Jurkat, Clone E6-1 (cell line): ENCODE data around the gene CAMK4.

Experiments
- DNase-seq: peaks from one replicate; pipeline ENCODE4 v3.0.0-alpha.2; 2011; ENCODE audit warnings: low read depth, low spot score
- H3K4me3 ChIP-seq: 2 replicates; pipeline ENCODE4 v1.5.1; 2011; ENCODE audit warnings: mild to moderate bottlenecking, low read length, control low read depth, moderate library complexity

The CAMK4 gene

DNA sequence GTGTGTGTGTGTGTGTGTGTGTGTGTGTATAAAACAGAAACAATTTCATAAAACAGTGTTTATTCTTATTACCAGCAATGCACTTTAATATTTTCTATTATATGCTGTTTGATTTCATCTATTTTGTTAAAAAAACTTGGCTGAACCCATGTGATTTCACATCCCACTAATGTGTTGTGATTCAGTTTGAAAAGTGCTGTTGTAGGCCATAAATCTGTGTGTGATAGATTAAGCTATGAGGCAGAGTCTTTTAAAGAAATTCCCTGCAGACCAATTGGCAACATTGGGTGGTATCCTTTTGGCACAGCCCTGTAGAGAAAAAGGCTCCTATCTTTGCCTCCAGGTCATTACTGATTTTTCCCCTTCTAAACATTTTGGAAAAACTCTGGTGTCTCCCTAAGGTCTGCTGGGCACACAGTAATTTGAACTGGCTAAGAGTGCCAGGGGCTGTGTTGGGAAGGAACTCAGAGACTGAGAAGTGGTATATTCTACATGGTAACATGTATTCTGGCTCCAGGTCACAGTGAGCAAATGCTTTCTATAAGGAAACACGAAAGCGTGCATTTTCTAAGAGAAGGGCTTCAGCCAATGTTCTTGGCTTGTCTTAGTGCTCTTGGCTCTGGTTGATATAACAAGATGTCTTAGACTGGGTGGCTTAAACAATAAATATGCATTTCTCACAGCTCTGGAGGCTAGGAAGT is 4.5 kb downstream of the CAMK4 start:
- peak overlapping the region; percentile 42 for H3K4me3 ChIP-seq
- DNase-seq, result no peak

DNA sequence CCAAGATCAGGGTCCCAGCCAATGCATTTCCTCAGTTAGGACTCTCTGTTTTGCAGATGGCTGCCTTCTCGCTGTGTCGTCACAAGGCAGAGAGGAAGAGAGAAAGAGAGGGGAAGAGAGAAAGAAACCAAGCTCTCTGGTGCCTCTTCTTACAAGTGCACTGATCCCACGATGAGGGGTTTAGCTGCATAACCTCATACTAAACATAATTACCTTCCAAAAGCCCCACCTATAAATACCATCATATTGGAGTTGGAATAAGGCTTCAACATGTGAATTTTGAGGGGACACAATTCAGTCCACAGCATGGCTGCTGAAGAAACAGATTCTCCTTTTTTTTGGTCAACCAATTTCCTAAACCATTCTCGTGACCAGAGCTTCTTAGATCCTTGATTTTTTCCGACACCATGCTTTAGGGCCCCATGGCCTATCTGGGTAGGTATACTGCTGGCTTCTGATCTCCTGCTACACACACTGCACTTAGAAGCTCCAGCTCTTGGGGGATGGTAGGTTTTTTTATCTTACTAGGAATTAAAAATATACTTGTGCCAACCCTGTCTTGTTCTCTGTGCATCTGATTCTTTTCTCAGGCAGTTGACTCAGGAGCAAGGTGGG is 5.1 kb downstream of the CAMK4 start:
- H3K4me3 ChIP-seq, result peak overlapping the region; percentile 42
- DNase-seq, result no peak

DNA sequence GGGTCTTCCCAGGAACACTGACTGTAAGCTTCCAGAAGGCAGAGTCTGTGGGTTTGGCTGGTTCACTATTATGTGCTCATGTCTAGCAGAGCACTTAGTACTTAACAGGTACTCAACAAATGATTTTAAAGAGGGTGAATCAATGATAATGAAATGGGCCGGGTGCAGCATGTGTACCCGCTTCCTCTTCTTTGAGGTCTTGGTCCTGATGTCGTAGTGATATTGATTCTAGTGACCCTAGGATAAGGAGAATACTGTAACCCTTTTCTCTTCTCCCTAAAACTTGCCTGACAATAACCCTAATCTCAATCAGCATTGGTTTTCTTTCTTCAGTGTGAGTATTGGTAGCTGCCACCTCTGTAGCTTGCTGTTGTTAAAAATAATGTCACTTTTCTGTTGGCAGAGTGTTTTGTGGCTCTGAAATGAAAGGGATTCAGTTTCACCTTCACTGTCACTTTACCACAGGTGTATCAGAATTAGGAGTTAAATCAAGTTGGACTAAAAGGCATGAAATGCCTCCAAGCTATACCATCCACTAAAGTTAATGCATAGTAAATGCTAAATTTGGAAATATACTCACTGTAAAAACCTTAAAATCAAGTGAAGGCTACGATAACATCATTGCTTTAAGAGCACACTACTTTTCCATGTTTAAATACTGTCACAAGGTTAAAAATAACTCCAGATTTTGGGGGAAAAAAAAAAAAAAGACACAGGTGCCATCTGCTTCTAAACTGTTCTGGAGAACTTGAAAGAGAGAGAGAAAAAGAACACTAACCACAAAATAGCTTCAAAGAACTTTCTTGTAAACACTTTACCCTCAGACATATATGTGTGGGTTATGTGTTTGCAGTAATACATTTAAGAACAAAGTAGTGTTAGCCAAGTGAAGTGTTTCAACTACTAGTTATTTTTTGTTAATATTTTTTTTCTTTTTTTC is 6.0 kb downstream of the CAMK4 start:
- peak; percentile 96 for DNase-seq
- peak overlapping the region; percentile 42 for H3K4me3 ChIP-seq

DNA sequence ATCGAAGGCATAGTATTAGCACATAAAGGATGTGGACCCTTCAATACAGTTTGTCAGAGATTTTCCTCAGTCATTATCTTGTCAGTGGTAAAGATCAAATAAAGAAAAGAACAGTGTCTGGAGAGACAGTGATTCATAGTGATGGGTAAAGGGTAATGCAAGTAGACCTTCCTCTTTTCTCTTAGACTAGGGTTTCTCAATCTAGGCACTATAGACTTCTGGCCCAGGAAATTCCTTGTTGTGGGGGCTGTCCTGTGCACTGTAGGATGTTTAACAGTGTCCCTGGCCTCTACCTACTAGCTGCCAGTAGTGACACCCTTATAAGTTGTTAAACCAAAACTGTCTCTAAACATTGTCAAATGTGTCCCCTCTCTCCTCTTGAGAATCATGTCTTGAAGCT is 6.9 kb downstream of the CAMK4 start:
- DNase-seq, result peak; percentile 62
- H3K4me3 ChIP-seq, result peak overlapping the region; percentile 34

DNA sequence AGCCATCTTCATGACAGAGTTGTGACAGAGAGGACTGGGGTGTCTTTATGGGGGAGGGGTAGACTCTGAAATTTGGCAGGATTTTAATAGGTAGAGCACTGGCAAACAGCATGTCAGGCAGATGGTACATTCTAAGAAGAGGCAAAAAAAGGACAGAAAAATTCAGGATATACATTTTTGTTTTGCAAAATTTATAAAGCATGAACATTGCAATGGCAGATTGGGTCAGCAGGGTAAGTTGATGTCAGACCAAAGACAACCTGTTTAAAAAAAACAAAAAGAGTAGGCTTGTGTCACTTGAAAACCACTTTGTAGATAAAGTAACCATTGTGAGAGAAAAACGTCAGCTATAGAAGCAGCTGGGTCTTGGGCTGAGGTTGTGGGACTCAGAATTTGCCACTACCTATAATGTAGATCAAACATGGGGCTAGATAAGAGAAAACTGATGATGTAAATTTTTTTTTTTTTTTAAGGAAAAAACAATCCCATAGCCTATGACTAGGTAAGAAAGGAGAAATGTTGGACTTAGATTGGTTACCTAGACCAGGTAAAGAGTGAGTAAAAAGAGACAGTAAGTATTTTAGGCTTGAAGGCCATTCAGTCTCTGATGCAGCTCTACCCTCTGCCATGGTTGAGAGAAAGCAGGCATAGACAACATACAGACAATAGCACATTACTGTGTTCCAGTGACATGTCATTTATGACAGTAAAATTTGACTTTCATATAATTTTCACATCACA is 8.3 kb downstream of the CAMK4 start:
- peak overlapping the region; percentile 28 for H3K4me3 ChIP-seq
- DNase-seq, result peak; percentile 82

DNA sequence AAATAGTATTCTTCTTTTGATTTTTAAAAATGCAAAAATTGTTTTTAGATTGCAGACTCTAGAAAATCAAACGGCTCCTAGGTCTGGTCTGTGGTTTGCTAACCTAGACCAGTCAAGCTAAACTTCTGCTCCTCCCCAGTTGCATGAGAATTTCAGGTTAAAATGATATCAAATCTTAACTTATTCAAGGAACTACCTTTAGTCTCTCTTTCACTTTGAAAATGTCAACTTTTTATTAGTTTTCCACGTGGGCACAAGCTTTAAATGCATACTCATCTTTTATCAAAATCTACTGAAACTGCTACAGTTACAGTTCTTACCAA is 8.8 kb downstream of the CAMK4 start:
- no peak for DNase-seq
- H3K4me3 ChIP-seq, result peak overlapping the region; percentile 28

DNA sequence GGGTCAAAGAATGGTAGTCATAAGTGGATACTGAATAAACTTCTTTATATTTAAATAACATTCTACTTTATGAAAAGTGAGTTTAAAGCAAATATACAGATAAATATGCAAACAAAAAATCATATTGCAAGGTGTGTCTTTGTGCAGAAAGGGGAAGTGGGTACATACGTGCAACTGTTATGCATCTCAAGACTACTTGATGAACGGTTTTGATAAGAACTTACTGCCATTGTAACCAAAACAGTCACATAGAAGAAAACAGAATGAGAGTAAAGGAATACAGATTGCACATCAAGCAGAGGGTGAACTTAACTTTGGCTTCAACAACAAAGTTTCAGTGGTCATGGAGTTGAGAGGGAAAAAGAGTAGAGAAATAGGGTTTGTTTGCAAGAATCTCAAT is 9.9 kb downstream of the CAMK4 start:
- H3K4me3 ChIP-seq, result peak overlapping the region; percentile 0
- peak; percentile 78 for DNase-seq

DNA sequence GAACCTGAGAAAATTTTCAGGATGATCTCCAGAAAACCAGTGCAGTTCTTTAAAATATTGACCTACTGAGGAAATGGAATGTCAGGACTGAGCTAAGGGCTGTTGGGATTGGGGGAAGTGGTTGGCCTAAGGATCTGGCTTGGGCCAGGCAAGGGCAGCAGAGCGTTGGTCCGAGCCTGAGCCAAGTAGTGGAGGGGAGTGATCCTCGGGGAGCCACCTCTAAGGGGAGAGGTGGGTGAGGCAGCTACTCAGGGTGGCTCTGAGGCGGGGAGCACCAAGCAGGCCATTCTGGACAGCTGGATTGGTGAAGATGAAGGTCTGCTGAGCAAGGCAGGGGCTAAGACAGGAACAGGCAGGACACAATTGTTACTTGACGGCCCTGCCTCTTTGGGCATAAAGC is 11.5 kb downstream of the CAMK4 start:
- DNase-seq, result no peak

DNA sequence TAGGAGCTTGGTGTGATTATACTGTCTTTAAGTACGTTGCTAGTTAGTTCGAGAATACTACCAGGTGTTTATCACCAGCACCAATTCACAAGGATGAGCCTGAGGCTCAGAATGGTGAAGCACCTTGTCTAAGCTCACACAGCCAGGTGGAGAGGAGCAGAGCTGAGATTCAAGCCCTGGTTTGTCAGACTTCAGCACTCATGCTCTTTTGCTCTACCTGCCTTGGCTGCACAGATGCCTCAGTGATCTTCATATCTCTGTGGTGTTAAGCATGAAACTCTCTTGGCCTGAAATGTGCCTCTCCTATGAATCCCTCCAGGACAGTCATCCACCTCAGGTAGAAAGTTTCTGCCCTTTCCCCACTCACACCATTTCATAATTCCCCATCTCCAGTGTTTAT is 12.2 kb downstream of the CAMK4 start:
- DNase-seq, result no peak
- H3K4me3 ChIP-seq, result no peak overlapping the region

More for the DNA sequence above, 11.5 kb downstream of the CAMK4 start:
- H3K4me3 ChIP-seq, result no peak overlapping the region

DNA sequence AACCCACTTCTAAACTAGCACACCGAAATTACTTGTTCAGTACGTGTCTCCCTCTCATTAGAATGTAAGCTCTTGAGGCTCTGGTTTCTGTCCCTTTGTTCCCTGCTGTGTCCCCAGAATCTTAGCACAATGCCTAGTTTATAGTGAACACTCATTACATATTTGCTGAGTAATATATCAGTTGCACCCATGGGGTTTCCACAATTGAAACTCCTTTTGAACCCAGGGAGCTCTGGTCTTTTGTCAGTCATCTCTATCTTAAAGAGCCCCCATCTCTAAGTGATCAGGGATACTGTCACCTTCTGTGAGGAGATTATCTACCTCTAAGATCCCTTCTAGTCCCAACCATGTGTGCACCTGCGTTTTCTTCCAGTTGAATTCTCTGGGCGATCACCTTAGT is 12.8 kb downstream of the CAMK4 start:
- H3K4me3 ChIP-seq, result no peak overlapping the region
- DNase-seq, result no peak

DNA sequence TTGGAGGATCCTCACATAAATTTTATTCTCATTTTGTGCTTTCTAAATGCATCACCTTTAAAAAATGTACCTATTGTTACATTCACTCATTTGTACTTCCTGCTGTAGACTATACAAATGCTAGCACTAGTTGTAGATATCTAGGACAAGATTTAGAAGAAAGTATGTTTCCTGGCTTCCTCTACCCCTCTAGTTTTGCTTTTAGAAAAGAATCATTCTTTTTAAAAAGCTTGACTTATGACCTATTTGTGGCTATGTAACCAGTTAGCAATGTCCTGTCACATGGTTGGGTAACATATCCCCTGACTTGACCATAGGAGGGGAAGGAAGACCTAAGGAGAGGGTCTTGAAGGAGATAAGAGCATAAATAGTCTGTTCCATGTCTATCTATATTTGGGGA is 13.3 kb downstream of the CAMK4 start:
- H3K4me3 ChIP-seq, result no peak overlapping the region

DNA sequence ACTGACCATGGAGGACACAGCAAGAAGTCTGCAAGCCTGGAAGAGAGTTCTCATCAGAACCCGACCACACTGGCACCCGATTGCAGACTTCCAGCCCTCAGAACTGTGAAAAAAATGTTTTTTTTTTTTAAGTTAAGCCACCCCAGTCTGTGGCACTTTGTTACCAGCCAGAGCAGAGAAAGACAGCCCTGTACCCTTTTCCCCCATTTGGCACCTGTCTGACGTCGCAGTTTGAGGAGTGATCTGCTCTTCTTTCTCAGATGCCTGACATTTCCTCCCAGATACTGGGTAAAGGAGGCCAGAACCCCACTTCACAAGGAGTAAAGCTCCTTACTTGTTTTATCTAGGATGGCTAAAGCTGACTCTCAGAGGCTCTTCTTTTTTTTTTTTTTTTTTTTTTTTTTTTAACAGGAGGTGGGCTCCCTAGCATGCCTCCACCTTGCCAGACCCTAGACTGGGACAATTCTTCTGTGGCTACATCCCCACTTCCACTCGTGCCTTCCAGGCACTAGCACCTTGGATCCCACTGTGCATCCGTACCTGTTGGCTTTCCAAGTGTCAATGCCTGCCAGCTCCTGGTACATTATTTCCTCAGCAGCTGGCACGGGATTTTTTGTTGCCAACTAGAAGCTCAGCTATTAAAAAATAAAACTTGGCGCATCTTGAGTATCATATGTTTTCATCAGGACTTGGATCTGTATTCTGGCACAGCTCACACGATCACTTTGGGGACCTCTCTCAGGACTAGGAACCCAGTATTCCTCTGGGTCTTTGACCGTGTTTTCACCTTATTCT is 14.4 kb downstream of the CAMK4 start:
- DNase-seq, result no peak
- H3K4me3 ChIP-seq, result no peak overlapping the region

More for the DNA sequence above, 13.3 kb downstream of the CAMK4 start:
- no peak for DNase-seq

DNA sequence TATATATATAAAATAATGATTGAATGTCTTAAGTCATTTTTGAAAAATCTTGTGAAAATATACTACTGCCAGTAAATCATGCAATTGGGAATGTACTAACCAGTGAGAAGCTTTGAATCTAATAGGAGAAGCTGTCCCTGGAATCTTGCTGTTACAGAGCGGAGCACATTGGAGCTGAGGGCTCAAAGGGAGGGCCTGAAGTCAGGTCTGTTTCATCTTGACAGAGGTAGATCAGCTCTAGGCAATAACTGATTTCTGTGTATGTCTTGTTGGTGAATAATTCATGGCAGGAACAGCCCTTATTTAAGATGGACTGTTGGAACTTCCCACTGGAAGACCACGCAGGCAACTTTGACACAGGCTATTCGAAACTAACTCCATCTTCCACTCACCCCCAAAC is 17.5 kb downstream of the CAMK4 start:
- no peak overlapping the region for H3K4me3 ChIP-seq
- no peak for DNase-seq

DNA sequence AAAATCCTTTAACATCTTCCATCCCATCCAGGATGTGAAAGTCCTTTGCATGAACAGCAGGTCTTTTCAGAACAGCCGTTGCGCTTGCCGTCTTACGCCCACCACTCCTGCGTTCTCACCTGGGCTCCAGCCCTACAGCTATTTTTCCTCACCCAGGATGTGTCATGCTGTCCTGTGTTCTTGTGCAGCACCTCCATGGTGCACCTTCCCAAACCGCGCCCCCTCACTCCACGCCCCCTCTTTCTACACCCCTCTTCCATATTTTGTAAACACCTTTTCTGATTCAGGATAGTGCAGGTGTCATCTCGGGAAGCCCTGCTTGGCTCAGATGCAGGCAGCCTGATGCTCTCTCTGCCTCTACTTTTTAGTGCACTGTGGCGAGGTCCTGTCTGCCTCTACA is 18.4 kb downstream of the CAMK4 start:
- DNase-seq, result no peak
- H3K4me3 ChIP-seq, result no peak overlapping the region

DNA sequence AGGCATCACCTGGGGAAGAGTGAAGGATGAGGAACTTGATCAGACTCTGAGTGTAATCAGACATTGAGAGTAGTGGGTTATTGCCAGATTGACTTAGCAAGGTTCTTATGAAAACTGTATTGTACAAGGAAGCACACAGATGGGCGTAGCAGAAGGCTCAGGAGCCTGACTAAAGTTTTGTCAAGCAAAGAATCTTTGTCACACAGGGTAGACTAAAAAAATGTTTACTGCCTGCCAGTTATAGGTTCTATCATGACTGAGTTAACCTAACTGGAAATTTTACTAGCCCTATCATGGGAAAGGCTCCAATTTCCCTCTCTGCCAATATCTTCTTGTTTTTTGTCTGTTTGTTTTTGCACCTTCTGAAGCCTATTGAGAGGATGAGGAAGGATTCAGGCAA is 19.1 kb downstream of the CAMK4 start:
- DNase-seq, result no peak
- no peak overlapping the region for H3K4me3 ChIP-seq

DNA sequence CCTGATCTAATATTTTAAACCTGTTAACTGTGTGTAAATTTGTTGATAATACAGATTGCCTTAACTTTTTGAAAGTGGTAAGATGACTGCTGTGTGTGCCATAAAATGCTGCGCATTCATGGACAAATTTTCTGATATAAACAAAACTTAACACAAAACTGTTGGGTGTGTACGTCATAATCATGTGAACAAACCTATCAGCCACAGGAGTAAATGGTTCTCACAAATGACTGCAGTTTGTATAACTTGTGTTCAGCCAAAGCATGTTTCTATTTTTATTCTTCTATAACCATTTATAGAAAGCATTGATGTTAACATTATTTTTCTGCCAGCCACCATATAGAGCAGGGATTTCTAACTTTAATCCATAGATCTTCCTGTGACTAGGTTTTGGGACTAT is 21.5 kb downstream of the CAMK4 start:
- DNase-seq, result no peak
- no peak overlapping the region for H3K4me3 ChIP-seq

DNA sequence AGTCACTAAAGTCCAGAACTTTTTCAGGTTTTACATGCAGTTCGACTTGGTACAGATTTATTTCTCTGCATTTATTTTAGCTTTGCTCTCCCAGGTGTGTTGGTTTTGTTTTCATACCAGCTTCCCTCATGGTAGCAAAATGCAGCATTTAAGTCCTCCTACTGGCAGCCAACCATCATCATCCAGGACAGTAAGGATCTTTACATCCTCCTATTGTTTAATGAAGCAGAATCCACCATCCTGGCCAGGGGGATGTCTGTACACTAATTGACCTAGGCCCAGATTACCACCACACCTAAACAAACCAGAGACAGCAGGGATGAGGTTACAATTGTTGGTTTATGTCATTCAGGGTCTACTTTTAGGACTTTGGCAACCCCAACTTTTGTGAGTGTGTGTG is 22.3 kb downstream of the CAMK4 start:
- no peak overlapping the region for H3K4me3 ChIP-seq
- no peak for DNase-seq

DNA sequence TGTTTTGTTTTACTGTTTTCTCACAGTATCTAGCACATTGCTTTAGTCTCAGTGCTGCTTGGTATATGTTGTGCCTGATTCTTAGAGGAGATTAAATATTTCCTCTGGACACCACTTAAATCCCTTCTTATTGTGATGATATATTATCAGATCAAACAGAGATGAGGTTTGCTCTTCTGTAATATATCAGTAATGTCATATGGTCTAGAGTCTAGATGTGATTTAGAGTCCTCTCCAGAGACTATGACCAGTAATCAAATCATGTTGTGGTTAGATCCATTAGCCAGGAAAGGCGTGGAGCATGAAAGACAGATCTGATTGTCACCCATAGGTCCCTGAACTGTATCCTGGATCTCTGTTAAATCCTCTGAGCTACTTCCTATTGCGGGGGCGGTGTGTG is 24.4 kb downstream of the CAMK4 start:
- no peak overlapping the region for H3K4me3 ChIP-seq
- no peak for DNase-seq

DNA sequence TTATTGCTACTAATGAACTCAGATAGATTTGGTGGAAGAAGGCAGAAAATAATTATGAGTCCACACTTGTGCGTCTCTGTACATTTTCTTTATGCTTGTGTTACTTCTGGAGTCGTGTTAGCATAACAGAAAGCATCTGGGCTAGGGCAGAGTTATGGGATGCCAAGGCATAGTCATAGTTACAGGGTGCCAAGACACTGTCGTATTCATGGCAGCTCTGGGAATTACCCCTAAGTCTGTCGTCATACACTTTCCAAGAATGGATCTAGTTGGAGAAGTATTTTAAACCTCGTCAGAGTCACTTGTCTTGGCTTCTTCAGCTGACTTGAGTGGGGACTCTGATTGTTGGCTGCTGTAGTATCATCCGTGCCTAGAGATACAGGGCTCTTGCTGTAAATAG is 27.7 kb downstream of the CAMK4 start:
- H3K4me3 ChIP-seq, result no peak overlapping the region
- DNase-seq, result no peak
